Measurements from ENCODE around the gene MRPL51. TPM values are rescaled to one million over a fixed set of nuclear protein-coding genes. Genes with fewer than 3 reads are reported as not detected.
"Not testable (repeated sequence)": the region's sequence is repeated elsewhere in the genome, so short reads cannot be mapped to it uniquely, and the experiment has no call there.

The MRPL51 gene
- total RNA-seq, 2 donors from 2014 or later: 40.6 to 51.7 TPM

DNA sequence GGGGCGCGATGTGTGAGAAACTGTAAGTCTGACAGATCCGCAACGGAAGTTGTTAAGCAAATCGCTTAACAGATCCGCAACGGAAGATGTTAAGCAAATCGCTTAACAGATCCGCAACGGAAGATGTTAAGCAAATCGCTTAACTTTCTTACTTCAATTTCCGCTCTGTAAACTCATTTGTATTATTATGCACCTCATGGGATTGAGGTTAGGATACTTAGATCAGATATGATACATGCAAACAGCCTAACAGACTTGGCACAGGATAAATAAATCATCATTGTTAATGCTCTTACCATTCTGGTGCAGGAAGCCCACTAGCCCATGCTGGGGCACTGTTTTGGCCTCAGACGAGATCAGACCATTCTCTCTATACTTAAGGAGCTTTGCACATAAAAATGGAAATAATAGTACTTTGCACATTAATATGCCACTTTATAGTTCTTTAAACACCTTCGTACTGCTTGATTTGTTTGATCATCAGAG, 1.2 kb upstream of the MRPL51 start:
- peaks cover 13 to 26% of the 10 kb centered on the region in 2 donors for H3K4me1 ChIP-seq (ENCODE audit: control insufficient read depth in 1 of 2, low read depth in 2 of 2)
- ATAC-seq (ENCODE audit: insufficient number of reproducible peaks, low FRiP score, low read depth) (no peak), DNase-seq (ENCODE audit: low spot score) (no peak)
- H3K36me3 ChIP-seq: peaks cover 3% of the 10 kb centered on the region
- H3K27me3 ChIP-seq (replicated peaks; ENCODE audit: insufficient read depth): no peaks in the 10 kb centered on the region
- H3K27ac ChIP-seq: peak overlapping the region in 1 of 2 donors; percentile 35
- H3K9me3 ChIP-seq: no peaks in the 10 kb centered on the region
- no peak for TF ChIP-seq CTCF (IDR thresholded peaks at IDR 0.05)
- H3K4me3 ChIP-seq: peak overlapping the region; percentile 82

DNA sequence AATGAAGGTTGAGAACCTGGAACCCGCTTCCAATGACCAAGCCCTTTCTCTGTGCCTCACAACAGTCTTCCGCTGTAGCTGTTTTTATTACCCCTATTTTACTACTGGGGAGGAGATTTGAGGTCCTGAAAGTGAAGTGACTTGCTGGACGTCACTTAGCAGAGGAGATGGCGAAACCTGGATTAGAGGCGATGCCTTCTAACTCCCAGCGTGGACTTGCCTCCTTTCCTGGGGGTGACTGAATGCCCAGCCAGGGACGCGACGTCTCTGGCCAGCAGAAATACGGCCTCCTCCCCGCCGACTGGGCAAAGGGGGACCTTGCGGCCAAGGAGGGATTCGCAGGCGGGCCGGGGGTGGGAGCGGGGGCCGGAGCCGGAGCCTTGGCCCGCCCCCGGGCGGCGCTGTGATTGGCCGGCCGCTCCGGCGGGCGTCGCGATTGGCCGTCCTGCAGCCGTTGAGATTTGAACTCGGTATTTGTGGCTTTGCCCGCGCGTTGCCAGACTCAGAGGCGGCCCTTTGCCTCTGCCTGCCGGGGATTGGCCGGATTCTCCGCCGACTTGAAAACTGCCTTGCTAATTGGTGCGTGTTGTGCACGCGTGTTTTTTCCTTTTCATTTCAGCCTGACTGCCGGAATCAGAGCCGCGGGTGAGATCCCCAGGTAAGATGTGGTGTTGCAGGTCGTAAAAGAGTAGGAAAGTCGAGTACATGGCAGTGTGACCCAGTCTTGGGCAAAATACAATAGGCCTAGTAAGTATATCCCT, 615 bp upstream of the MRPL51 start, which contains the start of gene NCAPD2:
TSS of gene NCAPD2 (plus strand) at position 606 of the 761 bp plus-strand sequence. CDS start 997 bp downstream, outside the sequence.
- peak within 1 kb of the TSS; percentile 82 for H3K4me3 ChIP-seq
- no peaks in the 10 kb centered on the region for H3K9me3 ChIP-seq
- TF ChIP-seq CTCF (IDR thresholded peaks at IDR 0.05): peak; percentile 62
- no peaks in the 10 kb centered on the region for H3K36me3 ChIP-seq
- DNase-seq (ENCODE audit: low spot score): peak; percentile 87
- H3K27ac ChIP-seq: peak within 1 kb of the TSS; percentile 94 to 97
- peaks cover 13 to 26% of the 10 kb centered on the region in 2 donors for H3K4me1 ChIP-seq (ENCODE audit: control insufficient read depth in 1 of 2, low read depth in 2 of 2)
- no peaks in the 10 kb centered on the region for H3K27me3 ChIP-seq (replicated peaks; ENCODE audit: insufficient read depth)
- ATAC-seq (ENCODE audit: insufficient number of reproducible peaks, low FRiP score, low read depth): peak; percentile 88

DNA sequence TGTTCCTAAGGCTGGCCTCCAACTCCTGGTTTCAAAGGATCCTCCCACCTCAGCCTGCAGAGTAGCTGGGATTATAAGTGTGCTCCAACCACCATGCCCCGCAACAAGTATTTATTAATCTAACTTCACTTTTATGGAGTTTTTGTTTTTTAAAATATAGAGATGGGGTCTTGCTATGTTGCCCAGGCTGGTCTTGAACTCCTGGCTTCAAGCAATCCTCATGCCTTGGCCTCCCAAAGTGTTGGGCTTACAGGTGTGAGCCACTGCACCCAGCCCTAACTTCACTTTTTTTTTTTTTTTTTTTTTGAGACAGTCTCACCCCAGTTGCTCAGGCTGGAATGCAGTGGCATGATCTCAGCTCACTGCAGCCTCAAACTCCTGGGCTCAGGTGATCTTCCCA, 2.4 kb downstream of the MRPL51 start:
- H3K4me3 ChIP-seq; DNase-seq (ENCODE audit: low spot score); H3K9me3 ChIP-seq; ATAC-seq (ENCODE audit: insufficient number of reproducible peaks, low FRiP score, low read depth); H3K27ac ChIP-seq; H3K36me3 ChIP-seq; H3K27me3 ChIP-seq (replicated peaks; ENCODE audit: insufficient read depth): not testable (repeated sequence)
- peaks cover 13 to 24% of the 10 kb centered on the region in 2 donors for H3K4me1 ChIP-seq (ENCODE audit: control insufficient read depth in 1 of 2, low read depth in 2 of 2)

DNA sequence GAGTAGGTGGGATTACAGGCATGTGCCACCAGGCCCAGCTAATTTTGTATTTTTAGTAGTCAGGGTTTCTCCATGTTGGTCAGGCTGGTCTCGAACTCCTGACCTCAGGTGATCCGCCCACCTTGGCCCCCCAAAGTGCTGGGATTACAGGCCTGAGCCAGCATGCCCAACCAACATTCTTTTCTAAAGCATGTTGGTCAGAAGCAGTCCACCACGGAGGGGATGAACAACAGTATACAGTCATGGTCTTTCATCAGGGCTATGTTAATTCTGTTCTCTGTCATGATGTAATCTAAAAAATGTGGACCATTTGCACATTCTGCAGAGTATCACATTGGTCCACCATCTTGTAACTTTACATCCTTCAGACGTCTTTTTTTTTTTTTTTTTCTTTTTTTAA, 3.6 kb downstream of the MRPL51 start:
- no peak overlapping the region for H3K4me3 ChIP-seq
- H3K27me3 ChIP-seq (replicated peaks; ENCODE audit: insufficient read depth): no peaks in the 10 kb centered on the region
- ATAC-seq (ENCODE audit: insufficient number of reproducible peaks, low FRiP score, low read depth): no peak
- no peaks in the 10 kb centered on the region for H3K36me3 ChIP-seq
- no peaks in the 10 kb centered on the region for H3K9me3 ChIP-seq
- no peak for TF ChIP-seq CTCF (IDR thresholded peaks at IDR 0.05)
- DNase-seq (ENCODE audit: low spot score): no peak
- H3K27ac ChIP-seq: no peak overlapping the region
- H3K4me1 ChIP-seq (ENCODE audit: control insufficient read depth in 1 of 2, low read depth in 2 of 2): peaks cover 6 to 12% of the 10 kb centered on the region in 2 donors

- TF ChIP-seq CTCF (IDR thresholded peaks at IDR 0.05): no peak
- Histone ChIP-seq H3K27me3 (replicated peaks; ENCODE audit: insufficient read depth) (no peaks in the 10 kb centered on the region), H3K36me3 (no peaks in the 10 kb centered on the region), H3K4me1 (ENCODE audit: control insufficient read depth in 1 of 2, low read depth in 2 of 2) (peaks cover 5 to 9% of the 10 kb centered on the region in 2 donors), H3K9me3 (no peaks in the 10 kb centered on the region), H3K27ac (no peak overlapping the region), H3K4me3 (no peak overlapping the region)
- no peak for ATAC-seq (ENCODE audit: insufficient number of reproducible peaks, low FRiP score, low read depth)
- no peak for DNase-seq (ENCODE audit: low spot score)
These were observed 4.8 kb downstream of the MRPL51 start for GRCh38 chr12:6488240-6488639.

All from thoracic aorta (tissue), 2 donors.